GM19455 (cell line): ENCODE measurements around the gene KLRB1.
"Not testable (repeated sequence)": the region's sequence is repeated elsewhere in the genome, so short reads cannot be mapped to it uniquely, and the experiment has no call there.

Experiments
- ATAC-seq: cut with Tn5 transposase; IDR thresholded peaks from one replicate; pipeline ENCODE4 v1.9.1; 2021; ENCODE audit not compliant: unreplicated experiment

KLRB1 gene

DNA sequence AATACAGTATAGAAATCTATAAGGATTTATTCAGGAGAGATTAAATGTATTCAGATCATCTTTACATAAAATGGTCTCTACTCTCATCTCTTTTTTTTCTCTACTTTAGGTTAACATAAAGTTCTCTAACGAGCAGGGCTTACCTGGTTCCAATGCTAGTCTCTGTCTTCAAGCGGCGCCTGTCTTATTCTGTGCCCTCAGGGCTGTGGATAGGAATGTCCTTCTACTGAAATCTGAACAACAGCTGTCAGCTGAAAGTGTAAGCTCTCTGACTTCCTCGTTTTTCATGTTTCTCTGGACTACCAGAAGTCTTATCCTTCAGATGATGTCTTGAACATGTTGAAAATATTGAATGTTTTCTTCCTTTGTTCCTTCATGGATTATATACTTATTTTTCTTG is 62.2 kb downstream of the KLRB1 start:
- not testable (repeated sequence) for ATAC-seq
